OCI-LY7 (cell line): ENCODE results near the gene MFRP.

Experiments
- CTCF ChIP-seq: fragments of 200-600 bp; sonication (generic); conservative IDR thresholded peaks from 2 replicates; pipeline ENCODE4 v1.5.1; 2014; ENCODE audit warnings: mild to moderate bottlenecking, antibody characterized with exemption, low read length, moderate library complexity, mixed read lengths
- EZH2phosphoT487 ChIP-seq: fragments of 200-600 bp; sonication (generic); IDR thresholded peaks from 2 replicates; pipeline ENCODE4 v1.6.1; 2018; ENCODE audit warnings: low read depth, borderline replicate concordance, mild to moderate bottlenecking, mixed run types, antibody characterized with exemption, low read length, moderate library complexity, mixed read lengths

- TF ChIP-seq CTCF (no peak), EZH2phosphoT487 (no peak)
Measured at GRCh38 chr11:119347940-119348605, 1.6 kb upstream of the MFRP start.
